ENCODE measurements around the gene GCNA.
"Not testable (repeated sequence)": the region's sequence is repeated elsewhere in the genome, so short reads cannot be mapped to it uniquely, and the experiment has no call there.

GCNA gene

DNA sequence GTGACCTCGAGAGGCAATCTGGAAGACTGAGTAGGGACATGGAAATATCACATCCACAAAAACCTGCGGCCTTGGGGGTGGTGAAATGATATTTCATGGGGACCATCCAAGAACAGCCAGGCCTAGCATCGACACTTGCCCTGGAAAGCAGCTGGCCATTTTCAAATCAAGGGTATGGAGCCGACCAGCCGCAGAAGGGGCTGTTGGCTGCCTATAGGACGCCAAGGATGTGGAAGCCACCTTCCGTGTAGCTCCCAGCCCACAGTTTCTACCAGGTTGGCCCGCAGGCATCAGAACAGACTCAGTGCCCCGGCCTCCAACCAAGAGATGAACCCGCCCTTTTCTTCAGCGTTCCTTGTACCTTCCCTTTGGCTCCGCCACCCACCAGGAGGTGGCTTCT, 83.7 kb downstream of the GCNA start:
- H3K27ac ChIP-seq (ENCODE audit: low read length), result no peak overlapping the region
- no peak overlapping the region for H3K4me3 ChIP-seq (ENCODE audit: low read length)
- no peaks in the 10 kb centered on the region for H3K4me1 ChIP-seq (ENCODE audit: control insufficient read depth, insufficient read depth, low read length)
- no CpG with 5 or more reads among the region's 12 CpGs for WGBS (ENCODE audit: insufficient coverage, insufficient read length)
- no peaks in the 10 kb centered on the region for H3K9me3 ChIP-seq (ENCODE audit: control insufficient read depth, insufficient read depth, low read length)
- no peak for DNase-seq (ENCODE audit: low read depth, low spot score)
- no peaks in the 10 kb centered on the region for H3K27me3 ChIP-seq (ENCODE audit: control insufficient read depth, insufficient read depth, low read length)
- no peaks in the 10 kb centered on the region for H3K36me3 ChIP-seq (ENCODE audit: control insufficient read depth, insufficient read depth, low read length)

DNA sequence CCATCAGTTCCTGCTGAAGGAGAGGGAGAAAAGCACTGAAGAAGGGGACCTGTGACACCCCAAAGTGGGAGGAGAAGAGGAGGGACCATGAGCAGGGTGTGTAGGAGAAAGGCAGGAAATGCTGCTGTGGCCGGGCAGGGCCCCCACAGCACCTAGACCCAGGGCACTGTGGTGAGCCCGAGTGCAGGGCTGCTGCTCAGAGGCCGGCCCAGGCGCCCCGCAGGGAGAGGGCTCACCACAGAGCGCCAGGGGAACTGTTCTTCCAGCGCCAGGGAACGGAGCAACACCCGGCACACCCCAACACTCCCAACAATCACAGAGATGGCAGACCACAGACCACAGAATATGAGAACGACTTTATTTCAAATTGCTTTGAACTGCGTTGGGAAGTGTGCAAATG, 84.4 kb downstream of the GCNA start:
- not testable (repeated sequence) for H3K27ac ChIP-seq (ENCODE audit: low read length); H3K4me1 ChIP-seq (ENCODE audit: control insufficient read depth, insufficient read depth, low read length); H3K27me3 ChIP-seq (ENCODE audit: control insufficient read depth, insufficient read depth, low read length); H3K9me3 ChIP-seq (ENCODE audit: control insufficient read depth, insufficient read depth, low read length); H3K4me3 ChIP-seq (ENCODE audit: low read length); DNase-seq (ENCODE audit: low read depth, low spot score); H3K36me3 ChIP-seq (ENCODE audit: control insufficient read depth, insufficient read depth, low read length)
- WGBS (ENCODE audit: insufficient coverage, insufficient read length), result no CpG with 5 or more reads among the region's 11 CpGs
